IPS-18c (cell line): ENCODE measurements around the gene B3GALT4.
"Not testable (repeated sequence)": the region's sequence is repeated elsewhere in the genome, so short reads cannot be mapped to it uniquely, and the experiment has no call there.

Source experiments
- H3K4me3 ChIP-seq: 2 replicates; pipeline ENCODE4 v1.7.0; 2013; ENCODE audit warnings: low read depth, mild to moderate bottlenecking, low read length, moderate library complexity; ENCODE audit not compliant: insufficient read depth
- H3K9me3 ChIP-seq: one replicate; pipeline ENCODE4 v1.6.1; 2013; ENCODE audit warnings: mild to moderate bottlenecking, low read length, moderate library complexity; ENCODE audit not compliant: control insufficient read depth, insufficient read depth

B3GALT4 gene

DNA sequence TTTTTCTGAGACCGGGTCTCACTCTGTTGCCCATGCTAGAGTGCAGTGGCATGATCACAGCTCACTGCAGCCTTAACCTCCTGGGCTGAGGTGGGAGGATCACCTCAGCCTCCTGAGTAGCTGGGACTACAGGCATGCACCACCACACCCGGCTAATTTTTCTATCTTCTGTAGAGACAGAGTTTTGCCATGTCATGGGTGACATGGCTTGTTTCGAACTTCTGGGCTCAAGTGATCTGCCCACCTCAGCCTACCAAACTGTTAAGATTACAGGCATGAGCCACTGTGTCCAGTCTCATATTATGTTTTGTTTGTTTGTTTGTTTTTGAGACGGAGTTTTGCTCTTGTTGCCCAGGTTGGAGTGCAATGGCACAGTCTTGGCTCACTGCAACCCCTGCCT is 8.3 kb downstream of the B3GALT4 start:
- H3K4me3 ChIP-seq, H3K9me3 ChIP-seq: not testable (repeated sequence)

DNA sequence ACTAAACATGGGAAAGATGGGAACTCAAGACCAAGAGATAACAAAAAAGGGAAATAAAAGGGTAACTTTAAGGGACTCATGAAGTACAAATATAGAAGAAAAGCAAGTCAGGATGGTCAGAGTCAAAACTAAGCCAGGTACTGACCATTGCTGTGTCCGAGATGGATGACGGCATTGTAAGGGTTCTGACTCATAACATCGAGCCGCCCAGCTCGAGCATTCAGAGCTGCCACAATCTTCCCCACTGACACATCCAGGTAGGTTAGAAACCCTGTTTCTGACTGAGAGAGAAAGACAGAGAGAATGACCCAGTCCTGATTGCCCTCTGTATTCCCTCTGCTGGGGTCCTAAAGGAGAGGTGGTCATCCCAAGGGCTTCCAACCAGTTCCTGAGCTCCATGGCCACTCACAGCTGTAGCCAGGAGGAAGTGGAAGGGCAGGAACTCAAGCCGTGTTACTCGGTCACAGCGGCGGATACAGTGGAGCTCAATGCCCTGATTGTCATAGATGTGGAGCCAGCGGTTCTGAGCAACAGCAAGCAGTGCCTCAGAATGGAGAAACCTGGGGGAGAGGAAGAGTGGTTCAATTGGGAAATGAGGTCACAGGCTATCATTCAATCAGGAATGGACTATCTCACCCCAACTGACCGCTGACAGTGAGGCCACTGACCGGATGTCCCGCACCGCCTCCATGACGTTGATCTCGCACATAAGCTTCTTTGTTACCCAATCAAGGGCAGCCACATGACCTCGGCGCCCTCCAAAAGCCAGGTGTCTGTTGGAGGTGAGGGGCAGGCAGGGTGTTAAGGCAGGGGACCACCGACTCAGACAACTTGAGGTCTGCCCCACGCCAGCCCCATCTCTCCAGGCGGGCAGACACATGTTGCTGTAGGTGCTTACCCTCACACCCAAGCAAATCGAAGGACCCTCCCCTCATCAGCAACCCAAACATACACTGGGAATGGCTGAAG is 10.3 kb downstream of the B3GALT4 start:
- Histone ChIP-seq H3K4me3 (no peak overlapping the region), H3K9me3 (no peaks in the 10 kb centered on the region)

DNA sequence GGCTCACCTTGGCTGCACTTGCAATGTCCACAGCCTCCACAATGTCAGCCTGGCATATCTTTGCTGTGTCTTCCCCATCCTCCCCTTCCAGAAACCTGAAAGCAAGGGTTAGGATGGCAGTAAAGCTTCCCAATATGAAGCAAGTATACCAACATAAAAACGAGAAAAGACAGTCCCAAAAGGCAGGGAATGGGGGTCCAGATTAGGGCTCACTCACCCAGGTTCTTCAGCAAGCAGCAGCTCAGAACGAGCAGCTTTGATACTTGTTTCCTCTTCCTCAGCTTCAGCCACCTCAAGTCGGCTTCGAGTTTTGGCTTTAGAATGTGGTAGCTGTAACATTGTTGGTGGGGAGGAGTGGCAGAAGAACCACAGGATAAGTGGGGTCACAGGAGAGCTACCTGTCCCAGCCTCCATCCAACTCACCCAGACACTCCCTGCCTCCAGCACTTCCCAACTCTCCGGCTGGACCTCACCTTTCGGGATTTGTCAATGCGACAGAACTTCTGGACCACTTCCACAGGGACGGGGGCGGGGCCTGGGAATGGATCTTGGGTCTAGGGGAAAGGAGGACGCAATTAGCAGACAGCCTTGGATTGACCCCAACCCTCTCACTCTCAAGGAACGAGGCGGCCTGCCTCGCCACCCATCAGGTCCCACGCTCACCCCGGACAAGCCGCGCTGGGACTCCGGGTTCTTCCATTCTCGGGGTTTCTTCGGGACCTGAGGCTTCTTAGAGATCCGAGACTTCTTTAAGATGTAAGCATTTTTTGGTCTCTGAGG is 11.4 kb downstream of the B3GALT4 start:
- Histone ChIP-seq H3K9me3 (no peaks in the 10 kb centered on the region), H3K4me3 (peak overlapping the region; percentile 82)

DNA sequence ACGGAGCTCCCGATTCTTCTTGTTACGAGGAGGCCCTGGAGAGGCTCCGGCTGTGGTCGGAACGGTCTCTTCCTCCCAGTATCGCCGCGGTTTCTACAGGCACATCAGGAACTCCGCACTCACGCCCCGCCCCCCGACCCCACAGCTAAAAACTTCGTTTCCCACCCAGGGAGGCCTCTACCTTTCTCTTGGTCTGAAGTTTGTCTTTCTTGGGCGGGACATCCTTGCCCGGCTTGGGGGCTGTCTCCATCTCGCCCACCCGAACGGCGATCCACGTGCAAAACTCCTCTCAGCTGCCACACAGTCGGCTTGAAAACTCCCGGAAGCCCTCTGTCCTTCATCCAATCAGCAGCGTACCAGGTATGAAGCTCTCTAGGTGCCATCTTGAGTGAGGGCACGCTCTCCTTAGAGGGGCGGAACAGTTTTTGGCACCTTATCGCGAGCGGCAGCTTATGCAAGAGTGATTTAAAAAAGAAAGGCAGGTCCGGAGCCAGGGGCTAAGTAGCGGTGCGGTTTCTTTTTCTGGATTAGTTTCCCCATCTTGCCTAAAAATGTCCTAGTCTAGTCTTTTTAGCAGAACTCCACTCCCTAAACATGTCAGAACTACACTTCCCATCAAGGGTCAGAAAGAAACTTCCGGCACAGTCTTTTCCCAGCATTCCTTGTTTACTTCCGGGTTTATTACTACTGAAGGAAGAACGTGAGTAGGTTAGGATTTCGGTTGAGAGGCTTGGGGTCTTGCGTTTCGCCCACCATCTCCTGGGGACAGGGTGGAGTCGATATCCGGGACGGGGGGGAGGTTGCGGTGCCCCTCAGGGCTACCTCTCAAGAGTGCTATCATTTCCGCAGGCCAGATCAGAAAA is 12.2 kb downstream of the B3GALT4 start, which contains the start of the genes PFDN6 and WDR46:
TSS of gene PFDN6 (plus strand) at position 681 of the 863 bp plus-strand sequence. CDS start 256 bp downstream, outside the sequence.
TSS of gene WDR46 (minus strand) at position 319 of the 863 bp plus-strand sequence. CDS start at position 250, 69 bp downstream.
- Histone ChIP-seq H3K9me3 (no peaks in the 10 kb centered on the region), H3K4me3 (peak within 1 kb of the TSS; percentile 82)

DNA sequence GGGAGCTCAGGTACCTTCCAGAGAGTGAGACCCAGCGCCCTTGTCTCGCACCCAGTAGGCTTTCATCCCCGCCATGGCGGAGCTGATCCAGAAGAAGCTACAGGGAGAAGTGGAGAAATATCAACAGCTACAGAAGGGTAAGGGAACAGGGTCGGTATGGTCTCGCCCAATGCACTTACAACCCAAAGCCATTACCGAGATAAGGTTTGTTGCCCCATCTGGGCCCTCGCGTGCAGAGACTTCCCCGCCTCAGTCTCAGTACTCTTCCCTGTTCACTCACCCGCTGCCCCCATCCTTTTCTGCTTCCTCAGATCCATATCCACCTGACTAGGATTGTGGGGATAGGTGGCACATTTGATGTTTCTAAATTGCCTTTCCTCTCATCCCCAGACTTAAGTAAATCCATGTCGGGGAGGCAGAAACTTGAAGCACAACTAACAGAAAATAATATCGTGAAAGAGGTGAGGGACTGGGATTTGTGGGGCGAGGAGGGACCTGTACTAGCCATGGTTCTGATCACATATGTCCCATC is 12.9 kb downstream of the B3GALT4 start:
- Histone ChIP-seq H3K9me3 (no peaks in the 10 kb centered on the region), H3K4me3 (peak overlapping the region; percentile 82)

DNA sequence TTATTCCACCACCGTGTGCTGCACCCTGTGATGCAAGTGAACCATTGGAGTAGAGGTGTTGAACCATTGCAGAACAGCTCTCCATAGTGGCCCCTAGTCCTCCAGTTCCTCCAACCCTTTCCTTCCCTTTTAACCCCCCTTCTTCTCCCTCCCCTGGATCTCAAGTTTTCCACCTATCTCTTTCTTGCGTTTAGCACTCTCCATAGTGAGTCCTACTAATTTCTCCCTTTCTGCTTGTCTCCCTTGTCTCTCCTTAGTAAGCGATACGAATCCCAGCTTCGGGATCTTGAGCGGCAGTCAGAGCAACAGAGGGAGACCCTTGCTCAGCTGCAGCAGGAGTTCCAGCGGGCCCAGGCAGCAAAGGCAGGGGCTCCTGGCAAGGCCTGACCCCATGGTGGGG is 13.5 kb downstream of the B3GALT4 start:
- Histone ChIP-seq H3K4me3 (peak overlapping the region; percentile 82), H3K9me3 (no peaks in the 10 kb centered on the region)

DNA sequence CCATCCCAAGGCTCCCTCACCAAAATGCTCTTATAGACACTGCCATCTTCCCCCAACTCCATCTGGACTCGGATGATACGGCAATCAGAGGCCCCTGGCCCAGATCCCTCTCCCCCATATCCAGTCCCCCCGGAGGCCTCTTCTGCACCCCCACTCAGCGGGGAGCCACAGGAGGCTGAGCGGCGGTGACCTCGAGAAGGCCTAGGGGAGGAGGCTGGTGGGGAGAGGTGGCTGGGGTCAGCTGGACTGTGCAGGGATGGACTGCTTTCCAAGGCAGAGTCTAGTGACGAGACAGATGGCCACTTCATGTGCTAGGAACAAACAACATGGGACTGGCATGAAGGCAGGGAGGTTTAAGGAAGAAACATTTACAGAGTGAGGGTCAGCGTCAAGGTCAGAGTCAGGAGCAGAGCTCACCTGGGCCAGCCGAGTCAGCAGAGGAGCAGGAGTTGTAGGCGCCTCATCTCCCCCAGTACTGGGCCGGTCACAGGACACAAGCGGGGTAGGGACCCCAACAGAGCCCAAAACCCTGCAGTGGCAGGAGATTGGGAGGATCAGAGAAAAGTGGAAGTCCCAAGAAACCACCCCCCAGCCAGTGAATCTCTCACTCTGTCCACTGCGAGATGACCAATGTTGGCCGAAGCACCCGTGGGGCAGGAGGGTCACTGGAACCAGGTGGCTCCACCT is 16.2 kb downstream of the B3GALT4 start:
- Histone ChIP-seq H3K4me3 (no peak overlapping the region), H3K9me3 (no peaks in the 10 kb centered on the region)

DNA sequence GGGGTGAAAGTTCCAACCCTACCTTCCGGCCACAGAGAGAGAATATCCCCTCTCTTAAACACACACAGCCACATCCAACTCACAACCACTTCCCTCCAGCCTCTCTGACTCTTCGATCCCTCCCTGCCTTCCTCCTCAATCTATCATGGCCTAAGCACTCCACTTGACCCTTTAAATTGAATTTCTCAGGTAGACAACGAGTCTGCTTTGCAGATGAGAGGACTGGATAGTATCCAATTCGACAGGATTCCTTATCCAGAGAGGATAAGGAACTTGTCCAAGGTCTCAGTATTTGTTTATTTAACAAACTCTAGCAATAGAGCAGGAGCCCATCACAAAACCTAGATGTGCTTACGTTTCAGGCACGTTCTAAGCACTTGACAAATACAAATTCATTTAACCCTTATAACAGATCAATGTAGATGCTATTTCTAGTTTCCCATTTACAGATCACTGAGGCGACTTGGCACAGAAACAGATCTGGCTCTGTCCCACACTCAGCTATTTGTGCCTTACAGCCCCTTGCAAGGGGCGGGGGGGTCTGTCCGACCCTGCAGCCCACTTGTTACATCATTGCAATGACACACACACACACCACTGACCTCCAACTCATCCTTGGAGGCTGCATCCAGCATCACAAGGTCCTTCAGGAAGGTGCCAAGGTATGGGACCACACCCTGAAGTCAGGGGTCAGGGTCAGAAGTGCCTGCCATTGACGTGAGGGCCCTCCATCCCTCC is 17.3 kb downstream of the B3GALT4 start:
- Histone ChIP-seq H3K4me3 (no peak overlapping the region), H3K9me3 (no peaks in the 10 kb centered on the region)

DNA sequence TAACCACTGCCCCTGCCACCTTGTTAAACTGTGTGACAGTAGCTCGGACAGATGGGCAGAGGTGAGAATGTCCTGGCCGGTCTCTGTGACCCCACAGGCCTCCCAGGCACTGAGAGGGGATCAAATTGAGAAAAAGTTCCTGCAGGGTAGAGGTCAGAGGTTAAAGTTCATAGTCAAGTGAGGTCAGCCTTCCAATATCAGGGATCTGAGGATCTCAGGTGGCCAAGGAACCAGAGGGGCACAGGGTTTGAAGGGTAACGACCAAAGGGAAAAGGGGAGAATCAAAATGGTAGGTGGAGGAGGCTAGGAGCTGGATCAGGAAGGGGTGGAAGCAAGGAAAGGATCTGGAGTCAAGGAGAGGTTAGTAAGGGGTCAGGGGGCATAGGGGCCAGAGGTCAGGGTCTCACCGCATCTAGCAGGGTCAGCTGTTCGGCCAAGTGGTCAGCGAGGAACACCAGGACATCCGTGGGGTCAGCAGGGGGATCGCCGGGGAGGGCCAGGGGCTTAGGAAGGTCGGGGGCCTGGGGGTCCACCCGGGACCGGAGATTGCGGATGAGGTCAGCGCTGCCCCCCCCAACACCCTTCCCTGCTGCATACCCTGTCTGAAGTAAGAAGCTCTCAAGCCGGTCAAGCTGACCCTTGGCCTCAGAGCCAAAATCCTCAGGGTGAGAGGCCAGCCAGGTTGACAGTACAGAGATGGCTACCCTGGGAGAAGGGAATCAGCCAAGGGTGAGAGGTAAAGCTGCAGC is 18.9 kb downstream of the B3GALT4 start:
- H3K4me3 ChIP-seq, result no peak overlapping the region
- no peaks in the 10 kb centered on the region for H3K9me3 ChIP-seq

DNA sequence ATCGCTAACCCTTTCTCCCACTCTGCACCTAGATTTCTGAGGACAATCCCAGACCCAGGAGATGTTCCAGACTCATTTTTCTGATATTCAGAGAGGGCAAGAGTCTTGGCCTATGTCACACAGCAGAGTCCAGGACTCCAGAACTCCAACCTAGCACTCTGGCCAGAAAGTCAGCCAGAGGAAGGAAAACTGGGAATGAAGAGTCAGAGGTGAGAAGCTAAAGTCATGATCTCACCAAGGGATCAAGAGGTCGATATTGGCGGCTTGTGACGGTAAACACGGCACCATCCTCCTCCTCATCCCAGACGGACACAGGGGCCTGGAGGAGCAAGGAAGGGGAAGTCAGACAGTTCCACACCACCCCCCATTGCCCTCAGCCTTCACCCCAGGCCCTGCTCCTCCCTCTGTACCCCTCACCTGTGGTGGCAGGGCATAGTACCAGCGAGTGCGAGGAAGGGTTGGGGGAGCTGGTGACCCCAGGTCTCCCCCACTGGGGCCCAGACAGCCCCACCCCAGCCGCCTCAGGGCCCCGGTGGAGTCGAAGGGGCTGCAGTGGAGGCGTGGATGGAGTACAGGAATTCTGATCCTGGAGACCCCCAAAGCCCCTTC is 20.0 kb downstream of the B3GALT4 start:
- Histone ChIP-seq H3K4me3 (peak overlapping the region; percentile 63), H3K9me3 (no peaks in the 10 kb centered on the region)

DNA sequence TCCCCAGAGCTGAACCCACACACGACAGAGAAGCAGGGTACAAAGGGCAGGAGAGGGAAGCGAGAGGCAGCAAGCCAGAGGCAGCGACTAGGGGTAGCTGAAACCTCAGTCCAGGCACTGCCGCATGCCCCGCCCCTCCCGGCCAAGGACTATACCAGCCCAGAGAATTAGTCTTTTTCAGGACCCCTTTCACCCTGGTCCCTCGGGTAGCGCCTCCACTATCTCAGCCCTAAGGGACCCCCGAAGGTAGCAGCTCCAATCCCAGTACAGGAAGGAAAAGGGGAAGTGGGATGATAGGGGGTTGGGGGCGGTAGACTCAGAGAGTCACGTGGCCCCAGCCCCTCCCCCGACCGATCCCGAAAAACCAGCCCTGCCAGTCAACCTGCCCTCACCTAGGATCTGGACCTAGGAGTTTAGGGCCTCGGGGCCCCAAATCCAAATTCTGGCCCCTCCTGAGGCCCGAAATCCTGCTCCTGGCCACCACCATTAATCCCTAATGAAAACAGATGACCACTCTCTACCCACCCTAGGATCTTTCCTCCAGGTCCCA is 20.6 kb downstream of the B3GALT4 start:
- Histone ChIP-seq H3K4me3 (peak overlapping the region; percentile 63), H3K9me3 (no peaks in the 10 kb centered on the region)

DNA sequence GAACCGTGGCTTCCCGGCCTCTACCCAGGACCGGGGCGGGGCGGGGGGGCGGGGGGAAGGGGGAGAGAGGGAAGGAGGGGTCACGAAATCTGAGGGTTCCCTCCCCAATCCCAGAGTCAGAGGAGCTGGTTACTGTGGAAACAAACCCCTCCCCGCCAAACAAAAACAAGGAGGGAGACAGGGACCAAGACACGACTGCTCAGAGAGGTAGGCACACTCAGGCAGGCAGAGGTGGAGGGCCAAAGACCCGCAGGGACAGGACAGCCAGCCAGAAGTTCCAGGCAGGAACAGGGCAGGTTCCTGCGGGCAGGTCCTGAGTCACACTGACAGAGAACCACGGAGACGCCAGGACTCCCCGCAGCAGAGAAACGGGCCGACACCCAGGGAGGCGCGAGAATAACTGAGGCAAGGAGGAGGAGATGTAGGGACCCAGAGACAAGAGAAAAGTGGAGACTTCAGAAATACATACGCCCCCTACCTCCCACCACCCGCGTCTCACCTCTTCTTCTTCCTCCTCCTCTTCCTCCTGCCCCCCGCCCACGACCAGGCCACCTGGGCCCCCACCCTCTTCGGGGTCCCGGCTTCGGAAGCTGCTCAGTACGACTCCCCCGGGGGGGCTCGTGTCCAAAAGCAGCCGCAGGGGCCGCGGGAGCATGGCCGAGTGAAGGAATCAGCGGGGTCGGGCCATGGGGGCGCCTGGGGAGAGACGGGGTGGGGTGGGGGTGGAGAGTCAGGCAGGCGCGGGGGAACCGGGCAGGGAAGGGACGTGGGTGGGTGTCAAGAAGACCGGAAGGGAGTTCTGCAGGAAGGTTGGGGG is 21.2 kb downstream of the B3GALT4 start:
- H3K9me3 ChIP-seq, result no peaks in the 10 kb centered on the region
- peak overlapping the region; percentile 96 for H3K4me3 ChIP-seq

DNA sequence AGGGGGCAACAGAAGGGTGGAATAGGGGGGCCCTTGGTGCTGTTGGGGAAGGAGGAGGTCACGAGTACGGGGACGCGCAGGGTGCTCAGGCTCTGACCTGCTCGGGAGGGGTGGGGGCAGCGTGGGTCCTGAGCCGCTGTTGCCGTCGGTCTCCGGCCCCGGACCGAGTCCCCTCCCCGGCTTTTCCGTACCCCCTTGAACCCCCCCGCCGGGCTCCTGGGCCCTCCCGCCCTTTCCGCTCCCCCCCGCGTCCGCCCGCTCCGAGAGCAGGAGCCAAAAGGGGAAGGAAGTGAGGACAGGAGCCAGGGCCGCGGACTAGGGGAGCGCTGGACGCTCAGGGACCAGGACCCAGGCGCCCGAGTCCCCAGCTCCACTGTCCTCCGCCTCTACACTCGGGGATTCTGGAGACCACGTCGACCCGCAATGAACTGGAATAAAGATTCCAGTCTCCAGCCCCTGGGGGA is 21.9 kb downstream of the B3GALT4 start, which contains the start of gene RGL2:
TSS of gene RGL2 (minus strand) at position 170 of the 464 bp plus-strand sequence. CDS start 332 bp downstream, outside the sequence.
- Histone ChIP-seq H3K4me3 (peak within 1 kb of the TSS; percentile 96), H3K9me3 (no peaks in the 10 kb centered on the region)
